ENCODE results near the gene IFIT1B.

- TF ChIP-seq, protein P1, sequence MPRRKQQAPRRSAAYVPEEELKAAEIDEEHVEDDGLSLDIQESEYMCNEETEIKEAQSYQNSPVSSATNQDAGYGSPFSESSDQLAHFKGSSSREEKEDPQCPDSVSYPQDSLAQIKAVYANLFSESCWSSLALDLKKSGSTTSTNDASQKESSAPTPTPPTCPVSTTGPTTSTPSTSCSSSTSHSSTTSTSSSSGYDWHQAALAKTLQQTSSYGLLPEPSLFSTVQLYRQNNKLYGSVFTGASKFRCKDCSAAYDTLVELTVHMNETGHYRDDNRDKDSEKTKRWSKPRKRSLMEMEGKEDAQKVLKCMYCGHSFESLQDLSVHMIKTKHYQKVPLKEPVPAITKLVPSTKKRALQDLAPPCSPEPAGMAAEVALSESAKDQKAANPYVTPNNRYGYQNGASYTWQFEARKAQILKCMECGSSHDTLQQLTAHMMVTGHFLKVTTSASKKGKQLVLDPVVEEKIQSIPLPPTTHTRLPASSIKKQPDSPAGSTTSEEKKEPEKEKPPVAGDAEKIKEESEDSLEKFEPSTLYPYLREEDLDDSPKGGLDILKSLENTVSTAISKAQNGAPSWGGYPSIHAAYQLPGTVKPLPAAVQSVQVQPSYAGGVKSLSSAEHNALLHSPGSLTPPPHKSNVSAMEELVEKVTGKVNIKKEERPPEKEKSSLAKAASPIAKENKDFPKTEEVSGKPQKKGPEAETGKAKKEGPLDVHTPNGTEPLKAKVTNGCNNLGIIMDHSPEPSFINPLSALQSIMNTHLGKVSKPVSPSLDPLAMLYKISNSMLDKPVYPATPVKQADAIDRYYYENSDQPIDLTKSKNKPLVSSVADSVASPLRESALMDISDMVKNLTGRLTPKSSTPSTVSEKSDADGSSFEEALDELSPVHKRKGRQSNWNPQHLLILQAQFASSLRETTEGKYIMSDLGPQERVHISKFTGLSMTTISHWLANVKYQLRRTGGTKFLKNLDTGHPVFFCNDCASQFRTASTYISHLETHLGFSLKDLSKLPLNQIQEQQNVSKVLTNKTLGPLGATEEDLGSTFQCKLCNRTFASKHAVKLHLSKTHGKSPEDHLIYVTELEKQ (tag by site-specific recombination; IDR thresholded peaks at IDR 0.05; ENCODE audit: borderline replicate concordance) = no peak
- TF ChIP-seq ZNF664 (tag by site-specific recombination; IDR thresholded peaks at IDR 0.05) (no peak), CTCF (tag by site-specific recombination; IDR thresholded peaks at IDR 0.05) (no peak; the same call in 1 of the 2 replicates), ZNF473 (tag by site-specific recombination; IDR thresholded peaks at IDR 0.05) (no peak), ZNF629 (tag by site-specific recombination; IDR thresholded peaks at IDR 0.05) (no peak)
- TF ChIP-seq, protein P2, sequence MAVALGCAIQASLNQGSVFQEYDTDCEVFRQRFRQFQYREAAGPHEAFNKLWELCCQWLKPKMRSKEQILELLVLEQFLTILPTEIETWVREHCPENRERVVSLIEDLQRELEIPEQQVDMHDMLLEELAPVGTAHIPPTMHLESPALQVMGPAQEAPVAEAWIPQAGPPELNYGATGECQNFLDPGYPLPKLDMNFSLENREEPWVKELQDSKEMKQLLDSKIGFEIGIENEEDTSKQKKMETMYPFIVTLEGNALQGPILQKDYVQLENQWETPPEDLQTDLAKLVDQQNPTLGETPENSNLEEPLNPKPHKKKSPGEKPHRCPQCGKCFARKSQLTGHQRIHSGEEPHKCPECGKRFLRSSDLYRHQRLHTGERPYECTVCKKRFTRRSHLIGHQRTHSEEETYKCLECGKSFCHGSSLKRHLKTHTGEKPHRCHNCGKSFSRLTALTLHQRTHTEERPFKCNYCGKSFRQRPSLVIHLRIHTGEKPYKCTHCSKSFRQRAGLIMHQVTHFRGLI (tag by site-specific recombination; IDR thresholded peaks at IDR 0.05) = no peak
These were observed 14.3 kb downstream of the IFIT1B start, which contains the start of gene IFIT1 for GRCh38 chr10:89391907-89392756.
